HEK293 (cell line): Measurements from ENCODE around the gene BTD.

ENCODE experiments used
- CTCF ChIA-PET: fragments of 350-600 bp; formaldehyde crosslinking; extraction: SDS; loops from one replicate; lab custom pipeline; 2021; ENCODE audit warnings: antibody characterized with exemption; lab: Yijun Ruan, JAX
- POLR2A ChIA-PET: fragments of 300-600 bp; formaldehyde crosslinking; extraction: SDS; loops from one replicate; lab custom pipeline; 2020; ENCODE audit warnings: antibody characterized with exemption, inconsistent platforms; lab: Yijun Ruan, JAX
- H3K27ac ChIP-seq: fragments of 200-500 bp; sonication (Bioruptor generic); 2 replicates; pipeline ENCODE4 v1.5.1; 2014; ENCODE audit warnings: low read depth, low read length, control low read depth, inconsistent platforms; ENCODE audit errors: extremely low read depth
- H3K36me3 ChIP-seq, 2 experiments: fragments of 200-500 bp in 1 of 2; sonication (Bioruptor generic) in 1 of 2; 1 replicate in 1 of 2; 2 replicates in 1 of 2; pipeline ENCODE4 v1.5.1; 2014 to 2017; ENCODE audit warnings: inconsistent platforms in 2 of 2, low read length in 2 of 2; ENCODE audit not compliant: control insufficient read depth in 2 of 2, insufficient read depth in 1 of 2
- H3K4me1 ChIP-seq: fragments of 200-500 bp; sonication (Bioruptor generic); 2 replicates; pipeline ENCODE4 v1.5.1; 2014; ENCODE audit warnings: mild to moderate bottlenecking, low read length, inconsistent platforms; ENCODE audit not compliant: control insufficient read depth, insufficient read depth
- H3K4me3 ChIP-seq: 2 replicates; pipeline ENCODE4 v1.5.1; 2011; ENCODE audit warnings: low read depth, mild to moderate bottlenecking, control low read depth, low read length, moderate library complexity
- H3K9me3 ChIP-seq: fragments of 200-500 bp; sonication (Bioruptor generic); 2 replicates; pipeline ENCODE4 v1.5.1; 2014; ENCODE audit warnings: low read depth, low read length, inconsistent platforms; ENCODE audit not compliant: control insufficient read depth, insufficient read depth
- KLF10 ChIP-seq: fragments of 450-650 bp; IDR thresholded peaks from 2 replicates; pipeline ENCODE4 v1.5.1; 2018; ENCODE audit warnings: missing biosample characterization, mild to moderate bottlenecking, missing genetic modification characterization
- SP2 ChIP-seq: fragments of 450-650 bp; formaldehyde crosslinking; IDR thresholded peaks from 2 replicates; pipeline ENCODE4 v1.5.1; 2016; ENCODE audit warnings: missing biosample characterization, missing genetic modification characterization
- ZFP37 ChIP-seq: fragments of 450-650 bp; formaldehyde crosslinking; IDR thresholded peaks from 2 replicates; pipeline ENCODE4 v1.5.1; 2016; ENCODE audit warnings: missing biosample characterization, missing genetic modification characterization
- ZFP69B ChIP-seq: fragments of 450-650 bp; formaldehyde crosslinking; IDR thresholded peaks from 2 replicates; pipeline ENCODE4 v1.5.1; 2016; ENCODE audit warnings: missing biosample characterization, missing genetic modification characterization
- ZNF138 ChIP-seq: fragments of 450-650 bp; formaldehyde crosslinking; IDR thresholded peaks from 2 replicates; pipeline ENCODE4 v1.5.1; 2016; ENCODE audit warnings: missing biosample characterization, missing genetic modification characterization, borderline replicate concordance
- ZNF148 ChIP-seq: fragments of 450-650 bp; formaldehyde crosslinking; IDR thresholded peaks from 2 replicates; pipeline ENCODE4 v1.5.0; 2017; ENCODE audit warnings: missing biosample characterization, missing genetic modification characterization, borderline replicate concordance
- ZNF23 ChIP-seq: fragments of 450-650 bp; formaldehyde crosslinking; IDR thresholded peaks from 2 replicates; pipeline ENCODE4 v1.5.1; 2016; ENCODE audit warnings: missing biosample characterization, missing genetic modification characterization, borderline replicate concordance
- ZNF335 ChIP-seq: fragments of 450-650 bp; formaldehyde crosslinking; conservative IDR thresholded peaks from 2 replicates; pipeline ENCODE4 v1.5.1; 2016; ENCODE audit warnings: missing biosample characterization, missing genetic modification characterization
- ZNF501 ChIP-seq: fragments of 450-650 bp; formaldehyde crosslinking; IDR thresholded peaks from 2 replicates; pipeline ENCODE4 v1.5.1; 2016; ENCODE audit warnings: missing biosample characterization, missing genetic modification characterization
- ZNF585B ChIP-seq: fragments of 450-650 bp; formaldehyde crosslinking; IDR thresholded peaks from 2 replicates; pipeline ENCODE4 v1.5.1; 2016; ENCODE audit warnings: missing biosample characterization, missing genetic modification characterization
- ZNF596 ChIP-seq: fragments of 450-650 bp; IDR thresholded peaks from 2 replicates; pipeline ENCODE4 v1.5.0; 2018; ENCODE audit warnings: missing biosample characterization, mild to moderate bottlenecking, missing genetic modification characterization, moderate library complexity
- ZNF645 ChIP-seq: fragments of 450-650 bp; formaldehyde crosslinking; IDR thresholded peaks from 2 replicates; pipeline ENCODE4; 2016; ENCODE audit warnings: missing biosample characterization, missing genetic modification characterization
- ZNF658 ChIP-seq: fragments of 450-650 bp; formaldehyde crosslinking; IDR thresholded peaks from 2 replicates; pipeline ENCODE4; 2016; ENCODE audit warnings: missing biosample characterization, missing genetic modification characterization
- TF ChIP-seq, protein P1 (sequence below): fragments of 450-650 bp; formaldehyde crosslinking; IDR thresholded peaks from 2 replicates; pipeline ENCODE4 v1.5.1; 2016; ENCODE audit warnings: missing biosample characterization, missing genetic modification characterization
- TF ChIP-seq, protein P2 (sequence below): fragments of 450-650 bp; formaldehyde crosslinking; IDR thresholded peaks from 2 replicates; pipeline ENCODE4 v1.5.1; 2016; ENCODE audit warnings: missing biosample characterization, missing genetic modification characterization
- TF ChIP-seq, protein P3 (sequence below): fragments of 450-650 bp; formaldehyde crosslinking; IDR thresholded peaks from 2 replicates; pipeline ENCODE4 v1.5.1; 2016; ENCODE audit warnings: missing biosample characterization, missing genetic modification characterization, low read depth

Gene BTD

DNA sequence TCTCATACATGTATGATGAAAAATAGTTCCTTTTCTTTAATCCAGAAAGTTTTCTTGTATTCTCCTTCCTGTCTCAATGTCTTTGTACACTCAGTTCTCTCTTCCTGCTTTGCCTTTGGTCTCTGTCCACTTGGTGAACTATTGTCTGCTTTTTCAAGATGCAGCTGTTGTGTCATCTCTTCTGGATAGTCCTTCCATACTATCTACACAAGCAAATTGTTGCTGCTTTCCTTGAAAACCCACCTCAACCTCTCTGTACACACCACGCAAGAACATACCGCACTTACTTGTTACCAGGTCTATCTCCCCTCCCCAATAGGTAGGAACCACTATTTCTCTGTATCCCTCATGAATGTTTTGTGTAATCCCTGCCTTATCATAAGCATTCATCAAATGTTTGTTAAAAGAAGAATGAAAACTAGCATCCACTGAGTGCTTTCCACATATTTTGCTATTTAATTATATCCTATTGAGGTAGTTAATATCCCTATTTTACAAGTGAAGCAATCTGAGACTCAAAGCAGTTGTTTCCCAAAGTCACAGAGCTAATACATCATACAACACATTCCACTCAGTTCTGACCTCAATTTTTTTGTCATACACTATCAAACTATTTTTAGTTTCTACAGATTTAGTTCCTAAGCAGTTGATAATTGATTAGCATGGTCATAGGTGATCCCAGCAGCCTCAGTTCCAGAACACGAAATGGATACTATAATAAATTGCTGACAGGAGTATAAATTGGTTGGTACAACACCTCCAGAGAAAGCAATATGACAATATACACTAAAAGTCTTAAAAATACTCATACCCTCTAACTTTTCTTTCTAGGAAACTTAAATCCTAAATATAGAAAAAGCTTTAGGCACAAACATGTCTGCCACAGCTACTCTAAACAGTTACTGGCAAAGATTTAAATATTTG is 19.8 kb upstream of the BTD start:
- peaks cover 43 to 53% of the 10 kb centered on the region in 2 experiments for H3K36me3 ChIP-seq
- H3K4me3 ChIP-seq: no peak overlapping the region
- CTCF ChIA-PET: no interaction called here
- no peaks in the 10 kb centered on the region for H3K4me1 ChIP-seq
- TF ChIP-seq ZNF596 (no peak), ZNF585B (no peak), ZNF148 (tag by site-specific recombination) (no peak), ZNF501 (tag by site-specific recombination) (no peak), ZFP69B (tag by site-specific recombination) (no peak), ZNF335 (no peak), ZNF658 (tag by site-specific recombination) (no peak), SP2 (tag by site-specific recombination) (no peak), ZNF645 (no peak), KLF10 (tag by site-specific recombination) (no peak), ZFP37 (tag by site-specific recombination) (no peak), ZNF23 (tag by site-specific recombination) (no peak), ZNF138 (tag by site-specific recombination) (no peak)
- TF ChIP-seq, protein P1, sequence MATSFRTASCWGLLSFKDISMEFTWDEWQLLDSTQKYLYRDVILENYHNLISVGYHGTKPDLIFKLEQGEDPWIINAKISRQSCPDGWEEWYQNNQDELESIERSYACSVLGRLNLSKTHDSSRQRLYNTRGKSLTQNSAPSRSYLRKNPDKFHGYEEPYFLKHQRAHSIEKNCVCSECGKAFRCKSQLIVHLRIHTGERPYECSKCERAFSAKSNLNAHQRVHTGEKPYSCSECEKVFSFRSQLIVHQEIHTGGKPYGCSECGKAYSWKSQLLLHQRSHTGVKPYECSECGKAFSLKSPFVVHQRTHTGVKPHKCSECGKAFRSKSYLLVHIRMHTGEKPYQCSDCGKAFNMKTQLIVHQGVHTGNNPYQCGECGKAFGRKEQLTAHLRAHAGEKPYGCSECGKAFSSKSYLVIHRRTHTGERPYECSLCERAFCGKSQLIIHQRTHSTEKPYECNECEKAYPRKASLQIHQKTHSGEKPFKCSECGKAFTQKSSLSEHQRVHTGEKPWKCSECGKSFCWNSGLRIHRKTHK (tag by site-specific recombination): no peak
- TF ChIP-seq, protein P2, sequence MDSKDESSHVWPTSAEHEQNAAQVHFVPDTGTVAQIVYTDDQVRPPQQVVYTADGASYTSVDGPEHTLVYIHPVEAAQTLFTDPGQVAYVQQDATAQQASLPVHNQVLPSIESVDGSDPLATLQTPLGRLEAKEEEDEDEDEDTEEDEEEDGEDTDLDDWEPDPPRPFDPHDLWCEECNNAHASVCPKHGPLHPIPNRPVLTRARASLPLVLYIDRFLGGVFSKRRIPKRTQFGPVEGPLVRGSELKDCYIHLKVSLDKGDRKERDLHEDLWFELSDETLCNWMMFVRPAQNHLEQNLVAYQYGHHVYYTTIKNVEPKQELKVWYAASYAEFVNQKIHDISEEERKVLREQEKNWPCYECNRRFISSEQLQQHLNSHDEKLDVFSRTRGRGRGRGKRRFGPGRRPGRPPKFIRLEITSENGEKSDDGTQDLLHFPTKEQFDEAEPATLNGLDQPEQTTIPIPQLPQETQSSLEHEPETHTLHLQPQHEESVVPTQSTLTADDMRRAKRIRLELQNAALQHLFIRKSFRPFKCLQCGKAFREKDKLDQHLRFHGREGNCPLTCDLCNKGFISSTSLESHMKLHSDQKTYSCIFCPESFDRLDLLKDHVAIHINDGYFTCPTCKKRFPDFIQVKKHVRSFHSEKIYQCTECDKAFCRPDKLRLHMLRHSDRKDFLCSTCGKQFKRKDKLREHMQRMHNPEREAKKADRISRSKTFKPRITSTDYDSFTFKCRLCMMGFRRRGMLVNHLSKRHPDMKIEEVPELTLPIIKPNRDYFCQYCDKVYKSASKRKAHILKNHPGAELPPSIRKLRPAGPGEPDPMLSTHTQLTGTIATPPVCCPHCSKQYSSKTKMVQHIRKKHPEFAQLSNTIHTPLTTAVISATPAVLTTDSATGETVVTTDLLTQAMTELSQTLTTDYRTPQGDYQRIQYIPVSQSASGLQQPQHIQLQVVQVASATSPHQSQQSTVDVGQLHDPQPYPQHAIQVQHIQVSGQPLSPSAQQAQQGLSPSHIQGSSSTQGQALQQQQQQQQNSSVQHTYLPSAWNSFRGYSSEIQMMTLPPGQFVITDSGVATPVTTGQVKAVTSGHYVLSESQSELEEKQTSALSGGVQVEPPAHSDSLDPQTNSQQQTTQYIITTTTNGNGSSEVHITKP (tag by site-specific recombination): no peak
- TF ChIP-seq, protein P3, sequence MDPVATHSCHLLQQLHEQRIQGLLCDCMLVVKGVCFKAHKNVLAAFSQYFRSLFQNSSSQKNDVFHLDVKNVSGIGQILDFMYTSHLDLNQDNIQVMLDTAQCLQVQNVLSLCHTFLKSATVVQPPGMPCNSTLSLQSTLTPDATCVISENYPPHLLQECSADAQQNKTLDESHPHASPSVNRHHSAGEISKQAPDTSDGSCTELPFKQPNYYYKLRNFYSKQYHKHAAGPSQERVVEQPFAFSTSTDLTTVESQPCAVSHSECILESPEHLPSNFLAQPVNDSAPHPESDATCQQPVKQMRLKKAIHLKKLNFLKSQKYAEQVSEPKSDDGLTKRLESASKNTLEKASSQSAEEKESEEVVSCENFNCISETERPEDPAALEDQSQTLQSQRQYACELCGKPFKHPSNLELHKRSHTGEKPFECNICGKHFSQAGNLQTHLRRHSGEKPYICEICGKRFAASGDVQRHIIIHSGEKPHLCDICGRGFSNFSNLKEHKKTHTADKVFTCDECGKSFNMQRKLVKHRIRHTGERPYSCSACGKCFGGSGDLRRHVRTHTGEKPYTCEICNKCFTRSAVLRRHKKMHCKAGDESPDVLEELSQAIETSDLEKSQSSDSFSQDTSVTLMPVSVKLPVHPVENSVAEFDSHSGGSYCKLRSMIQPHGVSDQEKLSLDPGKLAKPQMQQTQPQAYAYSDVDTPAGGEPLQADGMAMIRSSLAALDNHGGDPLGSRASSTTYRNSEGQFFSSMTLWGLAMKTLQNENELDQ (tag by site-specific recombination): no peak
- TF ChIP-seq, all 188 proteins: peak for 0
- H3K27ac ChIP-seq: no peak overlapping the region
- H3K9me3 ChIP-seq: no peaks in the 10 kb centered on the region
- POLR2A ChIA-PET: no interaction called here
